Skeletal muscle tissue (tissue), 4 donors: ENCODE data around the gene PKIG. TPM values are rescaled to one million over a fixed set of nuclear protein-coding genes. Genes with fewer than 3 reads are reported as not detected.
"Not testable (repeated sequence)": the region's sequence is repeated elsewhere in the genome, so short reads cannot be mapped to it uniquely, and the experiment has no call there.

Source experiments
- H3K27ac ChIP-seq: one replicate; pipeline ENCODE4 v1.7.0; 2013; ENCODE audit warnings: mild to moderate bottlenecking, low read depth, low read length, inconsistent platforms
- H3K27me3 ChIP-seq, 3 donors: one replicate each; pipeline ENCODE4 v1.7.0; 2013; ENCODE audit warnings: low read length in 3 of 3; ENCODE audit not compliant: control insufficient read depth in 3 of 3, insufficient read depth in 3 of 3
- H3K36me3 ChIP-seq, 3 donors: one replicate each; pipeline ENCODE4 v1.7.0; 2013; ENCODE audit warnings: low read length in 3 of 3; ENCODE audit not compliant: control insufficient read depth in 3 of 3, insufficient read depth in 3 of 3
- H3K4me1 ChIP-seq, 3 donors: one replicate each; pipeline ENCODE4 v1.7.0; 2013; ENCODE audit warnings: low read length in 3 of 3, mild to moderate bottlenecking in 3 of 3; ENCODE audit not compliant: control insufficient read depth in 3 of 3, insufficient read depth in 3 of 3
- H3K4me3 ChIP-seq, 3 donors: one replicate each; pipeline ENCODE4 v1.7.0; 2013; ENCODE audit warnings: low read length in 3 of 3
- H3K9ac ChIP-seq, 3 donors: one replicate each; pipeline ENCODE4 v1.7.0; 2013; ENCODE audit warnings: low read length in 3 of 3, mild to moderate bottlenecking in 3 of 3, moderate library complexity in 2 of 3, low read depth in 1 of 3
- H3K9me3 ChIP-seq, 3 donors: one replicate each; pipeline ENCODE4 v1.7.0; 2013; ENCODE audit warnings: low read length in 3 of 3; ENCODE audit not compliant: control insufficient read depth in 3 of 3
- total RNA-seq: library from RNA; depleted of rRNA; stranded (reverse); fragments of >200 nt; gene quantifications from one replicate; pipeline ENCODE4 v1.2.3, GENCODE V29; 2014
- donor health status: Osteomylitis.

PKIG gene
- total RNA-seq, 1 donor from 2014 or later: 37.1 TPM

- H3K9ac ChIP-seq: peak overlapping the region in 2 of 3 donors; percentile 89 to 93
- H3K27ac ChIP-seq: peak overlapping the region; percentile 93
- H3K4me3 ChIP-seq: peak overlapping the region in 2 of 3 donors; percentile 73 to 83
- no peaks in the 10 kb centered on the region for H3K36me3 ChIP-seq
- H3K27me3 ChIP-seq: no peaks in the 10 kb centered on the region
- no peaks in the 10 kb centered on the region for H3K9me3 ChIP-seq
- peaks cover 66 to 74% (median 72%) of the 10 kb centered on the region in 3 donors for H3K4me1 ChIP-seq
Measured at GRCh38 chr20:44581515-44581914, 864 bp upstream of the PKIG start.

DNA sequence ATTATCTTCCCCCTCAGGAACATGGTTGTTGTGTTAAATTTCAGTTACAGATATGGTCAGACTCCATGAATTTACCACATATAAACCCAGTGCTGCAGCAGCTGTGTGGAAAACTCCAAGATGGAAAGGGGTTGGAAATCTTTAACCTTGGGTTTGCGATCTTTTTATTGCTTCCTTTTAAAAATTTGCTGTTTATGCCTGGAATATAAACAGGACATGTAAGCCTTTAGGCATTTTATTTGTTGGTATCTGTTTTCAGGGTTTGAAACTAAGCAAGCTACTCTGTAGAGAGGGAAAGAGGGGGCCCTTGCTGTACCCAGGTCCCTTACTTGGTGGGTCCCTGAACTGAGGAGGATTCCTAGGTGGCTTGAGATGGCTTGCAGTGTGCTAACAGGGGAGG lies 778 bp downstream of the PKIG start:
- H3K27ac ChIP-seq: peak overlapping the region; percentile 93
- H3K4me3 ChIP-seq: peak overlapping the region; percentile 73 to 91 (median 83)
- no peaks in the 10 kb centered on the region for H3K27me3 ChIP-seq
- H3K4me1 ChIP-seq: peaks cover 68 to 75% (median 68%) of the 10 kb centered on the region in 3 donors
- H3K9me3 ChIP-seq: no peaks in the 10 kb centered on the region
- no peaks in the 10 kb centered on the region for H3K36me3 ChIP-seq
- peak overlapping the region; percentile 89 to 93 (median 92) for H3K9ac ChIP-seq

DNA sequence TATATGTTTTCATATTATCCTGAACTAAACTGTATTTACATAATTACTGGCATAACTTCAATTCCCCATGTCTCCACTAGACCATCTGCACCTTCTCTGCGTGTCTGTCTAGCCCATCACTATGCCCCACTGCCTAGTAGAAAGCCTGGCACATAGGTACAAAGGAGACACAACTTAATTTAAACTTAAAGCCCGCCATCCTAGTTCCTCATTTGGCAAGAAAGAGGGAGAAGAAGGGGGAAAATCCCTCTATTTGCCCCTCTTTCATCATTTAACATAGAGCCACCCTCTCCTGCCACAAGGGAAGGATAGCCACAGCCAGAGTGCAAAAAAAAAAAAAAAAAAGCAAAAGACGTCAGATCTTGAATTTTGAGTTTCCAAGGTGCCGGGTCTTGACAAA lies 1.8 kb downstream of the PKIG start:
- peaks cover 61 to 74% (median 68%) of the 10 kb centered on the region in 3 donors for H3K4me1 ChIP-seq
- peak overlapping the region; percentile 93 for H3K27ac ChIP-seq
- H3K27me3 ChIP-seq: no peaks in the 10 kb centered on the region
- H3K4me3 ChIP-seq: peak overlapping the region; percentile 73 to 91 (median 83)
- peak overlapping the region; percentile 89 to 93 (median 92) for H3K9ac ChIP-seq
- H3K36me3 ChIP-seq: no peaks in the 10 kb centered on the region
- no peaks in the 10 kb centered on the region for H3K9me3 ChIP-seq

GRCh38 chr20:44585057-44585963 lies 2.9 kb downstream of the PKIG start:
- Histone ChIP-seq H3K9ac (peak overlapping the region in 2 of 3 donors; percentile 20 to 89), H3K4me3 (peak overlapping the region; percentile 73 to 91 (median 83)), H3K27me3 (no peaks in the 10 kb centered on the region), H3K4me1 (peaks cover 50 to 64% (median 59%) of the 10 kb centered on the region in 3 donors), H3K9me3 (no peaks in the 10 kb centered on the region), H3K27ac (peak overlapping the region; percentile 93), H3K36me3 (peaks cover 0 to 8% (median 3%) of the 10 kb centered on the region in 3 donors)

DNA sequence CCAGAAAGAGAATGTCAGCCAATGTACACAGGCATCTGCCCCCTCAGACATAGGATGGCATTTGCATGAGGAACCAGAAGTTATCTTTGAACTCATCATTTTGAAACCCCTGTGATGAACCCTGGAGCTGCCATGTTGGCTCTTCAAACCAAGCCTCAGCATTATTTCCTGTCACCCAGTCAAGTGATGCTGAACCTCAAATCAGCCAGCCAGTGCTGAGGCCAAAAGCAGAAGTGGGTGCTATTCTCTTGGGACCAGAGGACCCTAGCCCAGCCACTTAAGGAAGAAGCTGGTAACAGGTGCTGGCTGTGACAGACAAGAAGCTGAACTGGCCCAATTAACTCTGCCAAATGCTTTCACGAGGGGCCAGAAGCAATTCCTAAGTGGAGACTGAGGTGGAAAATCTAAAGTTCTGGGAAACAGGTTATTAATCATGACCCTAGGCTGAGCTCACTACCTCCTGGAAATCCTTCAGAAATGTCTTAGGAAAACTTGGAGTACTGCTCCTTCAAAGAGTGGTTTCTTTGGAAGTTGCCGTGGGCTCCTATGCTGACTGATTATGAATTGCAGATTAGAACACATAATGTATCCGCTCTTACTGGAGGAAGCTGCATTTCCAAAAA lies 4.0 kb downstream of the PKIG start:
- Histone ChIP-seq H3K27me3 (no peaks in the 10 kb centered on the region), H3K4me1 (peaks cover 40 to 58% (median 49%) of the 10 kb centered on the region in 3 donors), H3K4me3 (peak overlapping the region; percentile 14 to 91 (median 35)), H3K27ac (peak overlapping the region; percentile 3), H3K9ac (peak overlapping the region in 2 of 3 donors; percentile 25 to 89), H3K36me3 (peaks cover 9 to 18% (median 12%) of the 10 kb centered on the region in 3 donors), H3K9me3 (no peaks in the 10 kb centered on the region)

DNA sequence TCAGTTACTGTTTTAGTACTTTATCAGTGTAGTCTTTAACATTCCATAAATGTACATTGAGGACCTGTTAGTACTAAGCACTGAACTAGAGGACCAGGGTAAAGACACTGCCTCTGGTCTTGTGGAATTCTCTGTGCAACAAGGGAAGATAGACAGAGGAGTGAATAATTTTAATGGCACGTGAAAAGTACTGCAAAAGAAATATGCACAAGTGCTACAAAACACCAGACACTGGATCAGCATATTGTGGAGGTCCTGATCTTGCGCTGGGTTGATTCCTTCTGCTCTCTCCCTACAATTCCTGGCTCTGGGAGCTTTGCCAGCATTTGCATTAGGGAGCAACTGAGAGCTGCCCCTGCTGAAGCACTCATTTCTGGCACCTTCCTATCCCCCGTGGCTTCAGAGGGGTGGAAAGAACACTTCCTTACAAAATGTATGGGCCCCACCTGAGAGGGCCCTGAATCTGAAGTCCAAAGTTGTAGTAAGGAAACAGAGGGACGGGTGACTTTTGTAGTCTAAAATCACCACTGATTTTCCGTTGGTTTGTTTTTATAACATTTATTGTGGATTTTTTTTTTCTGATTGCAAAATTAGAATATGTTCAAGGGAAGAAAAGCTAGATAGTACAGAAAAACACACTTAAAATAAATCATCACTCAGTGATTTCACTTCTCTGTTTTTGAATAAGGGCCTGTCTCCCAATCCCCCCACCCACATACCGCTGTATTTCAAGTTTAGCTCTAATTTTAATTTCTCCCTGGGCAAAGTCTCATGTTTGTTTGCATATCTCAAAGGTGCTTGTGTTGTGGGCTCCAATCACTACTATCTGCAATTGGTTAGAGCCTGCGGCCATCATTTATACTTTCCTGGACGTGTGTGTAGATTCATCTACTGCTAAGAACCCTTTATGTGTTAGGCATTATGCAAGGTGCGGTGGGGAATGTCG lies 4.9 kb downstream of the PKIG start:
- H3K27me3 ChIP-seq: no peaks in the 10 kb centered on the region
- H3K27ac ChIP-seq: peak overlapping the region; percentile 3
- peak overlapping the region in 1 of 3 donors; percentile 34 for H3K9ac ChIP-seq
- peaks cover 16 to 26% (median 20%) of the 10 kb centered on the region in 3 donors for H3K36me3 ChIP-seq
- peak overlapping the region; percentile 19 to 35 (median 30) for H3K4me3 ChIP-seq
- peaks cover 31 to 54% (median 40%) of the 10 kb centered on the region in 3 donors for H3K4me1 ChIP-seq
- H3K9me3 ChIP-seq: no peaks in the 10 kb centered on the region

DNA sequence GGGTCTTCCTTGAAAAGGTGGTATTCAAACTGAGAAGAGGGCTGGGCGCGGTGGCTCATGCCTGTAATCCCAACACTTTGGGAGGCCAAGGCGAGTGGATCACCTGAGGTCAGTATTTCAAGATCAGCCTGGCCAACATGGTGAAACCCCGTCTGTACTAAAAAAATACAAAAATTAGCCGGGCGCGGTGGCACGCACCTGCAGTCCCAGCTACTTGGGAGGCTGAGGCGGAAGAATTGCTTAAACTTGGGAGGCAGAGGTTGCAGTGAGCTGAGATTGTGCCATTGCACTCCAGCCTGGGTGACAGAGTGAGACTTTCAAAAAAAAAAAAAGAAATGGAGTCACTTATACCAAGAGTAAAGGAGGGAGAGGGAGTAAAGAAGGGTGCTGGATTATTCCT lies 5.9 kb downstream of the PKIG start:
- H3K36me3 ChIP-seq: peaks cover 17 to 28% (median 25%) of the 10 kb centered on the region in 3 donors
- H3K4me1 ChIP-seq: peaks cover 31 to 54% (median 40%) of the 10 kb centered on the region in 3 donors
- not testable (repeated sequence) for H3K27ac ChIP-seq

DNA sequence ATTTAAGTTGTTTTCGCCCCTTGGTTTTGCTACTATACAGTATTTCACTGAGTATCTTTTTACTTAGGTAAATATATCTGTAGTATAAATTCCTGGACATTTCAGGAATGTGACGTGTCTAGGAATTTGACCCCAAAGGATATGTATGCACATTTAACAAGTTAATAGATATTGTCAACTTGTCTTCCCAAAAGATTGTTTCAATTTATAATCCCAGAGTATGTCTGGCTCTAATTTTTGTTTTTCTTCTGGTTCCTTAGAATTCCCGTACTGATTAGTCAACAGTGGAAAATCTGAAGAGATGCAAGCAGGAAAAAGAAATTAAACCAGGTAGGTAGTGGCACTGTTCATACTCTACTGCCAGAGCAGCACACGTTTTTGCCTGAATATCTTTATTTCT lies 7.2 kb downstream of the PKIG start:
- H3K9ac ChIP-seq: no peak overlapping the region
- no peak overlapping the region for H3K27ac ChIP-seq
- H3K4me3 ChIP-seq: no peak overlapping the region
- peaks cover 17 to 28% (median 25%) of the 10 kb centered on the region in 3 donors for H3K36me3 ChIP-seq
- H3K27me3 ChIP-seq: no peaks in the 10 kb centered on the region
- H3K4me1 ChIP-seq: peaks cover 36 to 60% (median 41%) of the 10 kb centered on the region in 3 donors
- no peaks in the 10 kb centered on the region for H3K9me3 ChIP-seq

More for the DNA sequence above, 5.9 kb downstream of the PKIG start:
- not testable (repeated sequence) for H3K27me3 ChIP-seq, H3K9me3 ChIP-seq, H3K4me3 ChIP-seq, H3K9ac ChIP-seq
